ENCODE results near the gene SPINT1. TPM values are rescaled to one million over a fixed set of nuclear protein-coding genes. Genes with fewer than 3 reads are reported as not detected.

The SPINT1 gene
- total and polyA plus RNA-seq, 2 donors (not counting 1 experiment from before 2014, with no cell fraction given), result 14.4 to 21.3 TPM

DNA sequence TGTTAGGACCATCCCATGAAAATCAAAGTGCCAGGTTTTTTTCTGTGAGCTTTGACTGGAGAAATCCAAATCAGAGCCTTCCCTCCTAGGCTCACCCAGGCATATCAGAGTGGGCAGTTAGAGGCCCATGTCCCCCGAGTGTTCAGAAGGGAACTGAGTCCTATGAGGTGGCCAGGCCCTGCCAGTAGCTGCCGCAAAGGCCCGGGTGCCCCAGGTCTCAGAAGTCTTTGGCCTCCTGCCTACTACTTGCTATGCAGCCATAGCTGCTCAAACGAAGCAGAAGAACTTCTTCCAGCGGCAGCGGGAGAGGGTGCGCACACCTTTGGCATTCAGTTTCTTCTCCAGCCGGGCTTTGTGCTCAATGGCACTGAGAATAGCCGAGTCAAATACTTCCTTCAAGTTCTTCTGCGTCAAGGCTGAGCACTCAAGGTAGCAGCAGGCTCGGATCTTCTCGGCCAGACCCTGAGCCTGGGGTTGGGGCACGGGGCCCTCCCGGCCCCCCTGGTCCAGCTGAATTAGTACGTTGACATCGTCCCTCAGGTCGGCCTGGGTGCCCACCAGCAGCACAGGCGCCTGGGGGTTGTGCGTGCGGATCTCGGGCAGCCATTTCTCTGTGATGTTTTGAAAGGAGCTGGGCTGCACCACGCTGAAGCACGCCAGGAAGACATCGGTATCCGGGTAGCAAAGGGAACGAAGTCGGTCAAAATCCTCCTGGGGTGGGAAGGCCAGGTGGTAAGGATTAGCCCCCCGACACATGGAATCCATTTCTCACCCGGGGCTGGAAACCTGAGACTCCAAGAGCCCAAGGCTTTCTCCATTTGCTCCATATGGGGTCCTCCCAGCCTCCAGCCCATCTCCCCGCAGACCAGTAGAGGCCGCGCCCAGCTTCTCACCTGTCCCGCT is 29.2 kb downstream of the SPINT1 start:
- Mint-ChIP-seq H3K27ac (no peak overlapping the region), H3K9me3 (ENCODE audit: insufficient read depth) (no peaks in the 10 kb centered on the region), H3K4me1 (peaks cover 23% of the 10 kb centered on the region), H3K27me3 (peaks cover 6% of the 10 kb centered on the region), H3K4me3 (peak overlapping the region; percentile 85)
- ChIA-PET CTCF (interaction anchor here (0.5 to 2.7 kb wide), 7 partner anchors 11 to 473 kb away, joined by 3 to 10 read pairs (median 6); partner anchors contain the start of gene VPS18), POLR2A (interaction anchor here (0.6 to 0.9 kb wide), 4 partner anchors 116 to 515 kb away, joined by 3 to 4 read pairs (median 4); no protein-coding TSS in a partner anchor)
- TF ChIP-seq EZH2 (IDR thresholded peaks at IDR 0.05; ENCODE audit: borderline replicate concordance, insufficient read depth, low read depth, low read length, poor library complexity, severe bottlenecking), result no peak
- TF ChIP-seq, protein P1, sequence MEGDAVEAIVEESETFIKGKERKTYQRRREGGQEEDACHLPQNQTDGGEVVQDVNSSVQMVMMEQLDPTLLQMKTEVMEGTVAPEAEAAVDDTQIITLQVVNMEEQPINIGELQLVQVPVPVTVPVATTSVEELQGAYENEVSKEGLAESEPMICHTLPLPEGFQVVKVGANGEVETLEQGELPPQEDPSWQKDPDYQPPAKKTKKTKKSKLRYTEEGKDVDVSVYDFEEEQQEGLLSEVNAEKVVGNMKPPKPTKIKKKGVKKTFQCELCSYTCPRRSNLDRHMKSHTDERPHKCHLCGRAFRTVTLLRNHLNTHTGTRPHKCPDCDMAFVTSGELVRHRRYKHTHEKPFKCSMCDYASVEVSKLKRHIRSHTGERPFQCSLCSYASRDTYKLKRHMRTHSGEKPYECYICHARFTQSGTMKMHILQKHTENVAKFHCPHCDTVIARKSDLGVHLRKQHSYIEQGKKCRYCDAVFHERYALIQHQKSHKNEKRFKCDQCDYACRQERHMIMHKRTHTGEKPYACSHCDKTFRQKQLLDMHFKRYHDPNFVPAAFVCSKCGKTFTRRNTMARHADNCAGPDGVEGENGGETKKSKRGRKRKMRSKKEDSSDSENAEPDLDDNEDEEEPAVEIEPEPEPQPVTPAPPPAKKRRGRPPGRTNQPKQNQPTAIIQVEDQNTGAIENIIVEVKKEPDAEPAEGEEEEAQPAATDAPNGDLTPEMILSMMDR (IDR thresholded peaks at IDR 0.05), result no peak
- Histone ChIP-seq H3K9ac (ENCODE audit: low read length) (peak overlapping the region; percentile 69), H4K20me1 (ENCODE audit: control insufficient read depth, insufficient read depth, low read length, poor library complexity, severe bottlenecking) (no peaks in the 10 kb centered on the region), H3K36me3 (replicated peaks in 1 of 2; ENCODE audit: control extremely low read depth in 1 of 2, control insufficient read depth in 1 of 2, extremely low read depth in 1 of 2, insufficient read depth in 2 of 2, low read length in 1 of 2) (no peaks in the 10 kb centered on the region), H2AFZ (ENCODE audit: insufficient read depth, low read depth, low read length, poor library complexity, severe bottlenecking) (peak overlapping the region; percentile 84), H3K79me2 (ENCODE audit: control insufficient read depth, insufficient read depth, low read length) (no peaks in the 10 kb centered on the region), H3K27me3 (replicated peaks in 1 of 4; ENCODE audit: control extremely low read depth in 1 of 4, control insufficient read depth in 3 of 4, insufficient read depth in 4 of 4, low read length in 3 of 4) (peaks cover 0 to 17% (median 0%) of the 10 kb centered on the region in 4 experiments), H3K4me3 (ENCODE audit: control extremely low read depth in 1 of 5, extremely low read depth in 1 of 5, insufficient read depth in 1 of 5, low read depth in 2 of 5, low read length in 4 of 5) (peak overlapping the region in 4 of 5 experiments; percentile 30 to 61 (median 56)), H3K27ac (ENCODE audit: low read length in 2 of 2) (no peak overlapping the region), H3K4me1 (ENCODE audit: control insufficient read depth in 2 of 2, insufficient read depth in 2 of 2, low read length in 2 of 2) (peaks cover 6 to 11% of the 10 kb centered on the region in 2 donors), H3K4me2 (replicated peaks; ENCODE audit: low read depth, low read length, poor library complexity, severe bottlenecking) (peak overlapping the region; percentile 96), H3K9me3 (ENCODE audit: control extremely low read depth in 1 of 3, control insufficient read depth in 2 of 3, insufficient read depth in 1 of 3, low read length in 2 of 3) (no peaks in the 10 kb centered on the region)
- ATAC-seq (ENCODE audit: low read depth), result no peak
- intact Hi-C loops (cut with micrococcal nuclease), result no loop called here
- 67% methylated on average over 33 of the region's 33 CpGs for WGBS (ENCODE audit: insufficient coverage)
- DNase-seq, result no peak
